ENCODE data around the gene ASAH2.

DNA sequence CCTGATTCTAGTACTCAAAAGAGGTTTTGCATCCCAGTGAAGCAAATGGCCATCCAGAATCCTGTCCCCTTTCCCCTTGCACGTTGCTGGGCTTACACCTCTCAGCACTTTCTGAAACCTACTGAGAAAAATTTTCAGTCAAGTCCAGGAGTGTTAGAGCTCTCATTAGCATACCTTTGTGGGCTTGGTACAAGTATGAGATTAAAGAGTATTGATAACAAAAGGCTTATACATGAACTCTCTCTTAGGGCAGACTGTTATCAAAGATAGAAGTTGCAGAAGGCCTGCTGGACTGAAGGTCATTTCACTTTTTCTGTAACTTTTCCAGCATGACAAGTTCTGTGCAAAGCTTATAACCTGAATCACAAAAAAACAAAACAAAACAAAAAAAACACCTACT is at the start of gene ASAH2:
- TF ChIP-seq TAF1 (IDR thresholded peaks at IDR 0.05; ENCODE audit: low read depth) (no peak), EGR1 (IDR thresholded peaks at IDR 0.05) (no peak), YY1 (IDR thresholded peaks at IDR 0.05; ENCODE audit: low read depth) (no peak), EP300 (IDR thresholded peaks at IDR 0.05; ENCODE audit: borderline replicate concordance) (no peak), CEBPB (IDR thresholded peaks at IDR 0.05) (no peak), RAD21 (IDR thresholded peaks at IDR 0.05; ENCODE audit: low read depth) (no peak), FOXM1 (IDR thresholded peaks at IDR 0.05; ENCODE audit: borderline replicate concordance, low read depth) (no peak), TEAD4 (IDR thresholded peaks at IDR 0.05) (no peak)
- TF ChIP-seq, protein P1, sequence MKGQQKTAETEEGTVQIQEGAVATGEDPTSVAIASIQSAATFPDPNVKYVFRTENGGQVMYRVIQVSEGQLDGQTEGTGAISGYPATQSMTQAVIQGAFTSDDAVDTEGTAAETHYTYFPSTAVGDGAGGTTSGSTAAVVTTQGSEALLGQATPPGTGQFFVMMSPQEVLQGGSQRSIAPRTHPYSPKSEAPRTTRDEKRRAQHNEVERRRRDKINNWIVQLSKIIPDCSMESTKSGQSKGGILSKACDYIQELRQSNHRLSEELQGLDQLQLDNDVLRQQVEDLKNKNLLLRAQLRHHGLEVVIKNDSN (IDR thresholded peaks at IDR 0.05) = no peak
- TF ChIP-seq, protein P2, sequence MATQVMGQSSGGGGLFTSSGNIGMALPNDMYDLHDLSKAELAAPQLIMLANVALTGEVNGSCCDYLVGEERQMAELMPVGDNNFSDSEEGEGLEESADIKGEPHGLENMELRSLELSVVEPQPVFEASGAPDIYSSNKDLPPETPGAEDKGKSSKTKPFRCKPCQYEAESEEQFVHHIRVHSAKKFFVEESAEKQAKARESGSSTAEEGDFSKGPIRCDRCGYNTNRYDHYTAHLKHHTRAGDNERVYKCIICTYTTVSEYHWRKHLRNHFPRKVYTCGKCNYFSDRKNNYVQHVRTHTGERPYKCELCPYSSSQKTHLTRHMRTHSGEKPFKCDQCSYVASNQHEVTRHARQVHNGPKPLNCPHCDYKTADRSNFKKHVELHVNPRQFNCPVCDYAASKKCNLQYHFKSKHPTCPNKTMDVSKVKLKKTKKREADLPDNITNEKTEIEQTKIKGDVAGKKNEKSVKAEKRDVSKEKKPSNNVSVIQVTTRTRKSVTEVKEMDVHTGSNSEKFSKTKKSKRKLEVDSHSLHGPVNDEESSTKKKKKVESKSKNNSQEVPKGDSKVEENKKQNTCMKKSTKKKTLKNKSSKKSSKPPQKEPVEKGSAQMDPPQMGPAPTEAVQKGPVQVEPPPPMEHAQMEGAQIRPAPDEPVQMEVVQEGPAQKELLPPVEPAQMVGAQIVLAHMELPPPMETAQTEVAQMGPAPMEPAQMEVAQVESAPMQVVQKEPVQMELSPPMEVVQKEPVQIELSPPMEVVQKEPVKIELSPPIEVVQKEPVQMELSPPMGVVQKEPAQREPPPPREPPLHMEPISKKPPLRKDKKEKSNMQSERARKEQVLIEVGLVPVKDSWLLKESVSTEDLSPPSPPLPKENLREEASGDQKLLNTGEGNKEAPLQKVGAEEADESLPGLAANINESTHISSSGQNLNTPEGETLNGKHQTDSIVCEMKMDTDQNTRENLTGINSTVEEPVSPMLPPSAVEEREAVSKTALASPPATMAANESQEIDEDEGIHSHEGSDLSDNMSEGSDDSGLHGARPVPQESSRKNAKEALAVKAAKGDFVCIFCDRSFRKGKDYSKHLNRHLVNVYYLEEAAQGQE (IDR thresholded peaks at IDR 0.05; ENCODE audit: low read depth) = no peak
- TF ChIP-seq, protein P3, sequence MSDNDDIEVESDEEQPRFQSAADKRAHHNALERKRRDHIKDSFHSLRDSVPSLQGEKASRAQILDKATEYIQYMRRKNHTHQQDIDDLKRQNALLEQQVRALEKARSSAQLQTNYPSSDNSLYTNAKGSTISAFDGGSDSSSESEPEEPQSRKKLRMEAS (IDR thresholded peaks at IDR 0.05) = no peak
